CD14-positive monocyte (primary cell): ENCODE results near the gene CACNA2D2. TPM values are rescaled to one million over a fixed set of nuclear protein-coding genes. Genes with fewer than 3 reads are reported as not detected.

ENCODE experiments used
- DNase-seq, 3 donors: peaks; one replicate each; pipeline ENCODE4 v3.0.0-alpha.2; 2011 to 2022
- H2AFZ ChIP-seq: 2 replicates; pipeline ENCODE4 v1.6.0; 2012; ENCODE audit warnings: mild to moderate bottlenecking, low read depth, low read length, inconsistent platforms; ENCODE audit not compliant: insufficient read depth, poor library complexity, severe bottlenecking
- H3K27ac ChIP-seq, 2 donors: 1 replicate in 1 of 2; 2 replicates in 1 of 2; pipeline ENCODE4 v1.5.1; 2012 to 2013; ENCODE audit warnings: low read length in 2 of 2, control low read depth in 1 of 2, inconsistent platforms in 1 of 2, low read depth in 1 of 2, mild to moderate bottlenecking in 1 of 2
- H3K27me3 ChIP-seq, 2 donors: one replicate each; pipeline versions ENCODE4 v1.6.0 to v1.6.1; 2011 to 2013; ENCODE audit warnings: low read length in 2 of 2; ENCODE audit not compliant: control insufficient read depth in 2 of 2, insufficient read depth in 2 of 2
- H3K36me3 ChIP-seq, 2 donors: replicated peaks in 1 of 2; 1 replicate in 1 of 2; 2 replicates in 1 of 2; pipeline versions ENCODE4 v1.5.1 to v1.6.1; 2012 to 2013; ENCODE audit warnings: low read length in 2 of 2, control low read depth in 1 of 2, inconsistent platforms in 1 of 2, mild to moderate bottlenecking in 1 of 2; ENCODE audit not compliant: insufficient read depth in 2 of 2, control insufficient read depth in 1 of 2
- H3K4me1 ChIP-seq, 2 donors: 1 replicate in 1 of 2; 2 replicates in 1 of 2; pipeline versions ENCODE4 v1.5.1 to v1.6.1; 2012 to 2013; ENCODE audit warnings: low read length in 2 of 2, control low read depth in 1 of 2, inconsistent platforms in 1 of 2, mild to moderate bottlenecking in 1 of 2, moderate library complexity in 1 of 2; ENCODE audit not compliant: insufficient read depth in 2 of 2, control insufficient read depth in 1 of 2
- H3K4me2 ChIP-seq: replicated peaks from 2 replicates; pipeline ENCODE3; 2012; ENCODE audit warnings: low read length, moderate library complexity, mild to moderate bottlenecking; ENCODE audit not compliant: poor library complexity, severe bottlenecking; ENCODE audit errors: extremely low read depth
- H3K4me3 ChIP-seq, 3 experiments: fragments of 200-600 bp in 1 of 3; sonication (generic) in 1 of 3; replicated peaks in 1 of 3; 1 replicate in 2 of 3; 2 replicates in 1 of 3; pipeline ENCODE4 v1.5.1; 2011 to 2013; ENCODE audit warnings: low read length in 3 of 3, mild to moderate bottlenecking in 3 of 3, control low read depth in 2 of 3, low read depth in 2 of 3, inconsistent platforms in 1 of 3, moderate library complexity in 1 of 3
- H3K79me2 ChIP-seq: 2 replicates; pipeline ENCODE4 v1.6.0; 2012; ENCODE audit warnings: mild to moderate bottlenecking, control low read depth, inconsistent platforms, low read length, moderate library complexity; ENCODE audit not compliant: insufficient read depth
- H3K9ac ChIP-seq: 2 replicates; pipeline ENCODE4 v1.6.0; 2017; ENCODE audit warnings: low read length, mild to moderate bottlenecking; ENCODE audit not compliant: insufficient read depth, poor library complexity, severe bottlenecking
- H3K9me3 ChIP-seq, 2 donors: replicated peaks in 1 of 2; 1 replicate in 1 of 2; 2 replicates in 1 of 2; pipeline versions ENCODE4 v1.5.1 to v1.6.1; 2012 to 2013; ENCODE audit warnings: low read length in 2 of 2, control low read depth in 1 of 2; ENCODE audit not compliant: control insufficient read depth in 1 of 2, insufficient read depth in 1 of 2
- H4K20me1 ChIP-seq: 2 replicates; pipeline ENCODE4 v1.6.0; 2012; ENCODE audit warnings: mild to moderate bottlenecking, low read length, control low read depth, moderate library complexity; ENCODE audit not compliant: insufficient read depth
- H3K27ac Mint-ChIP-seq, 7 donors: one replicate each; pipeline ENCODE4 v1.8.0; 2020; ENCODE audit warnings: mild to moderate bottlenecking in 7 of 7, mixed read lengths in 7 of 7, moderate library complexity in 6 of 7, inconsistent platforms in 2 of 7
- H3K27me3 Mint-ChIP-seq, 3 donors: one replicate each; pipeline ENCODE4 v1.8.0; 2021 to 2022; ENCODE audit warnings: low read depth in 3 of 3, mild to moderate bottlenecking in 3 of 3, mixed read lengths in 3 of 3, moderate library complexity in 3 of 3, inconsistent platforms in 1 of 3
- H3K36me3 Mint-ChIP-seq, 2 donors: one replicate each; pipeline ENCODE4 v1.8.0; 2020; ENCODE audit warnings: mixed read lengths in 2 of 2, inconsistent platforms in 1 of 2, mild to moderate bottlenecking in 1 of 2
- H3K4me1 Mint-ChIP-seq: one replicate; pipeline ENCODE4 v1.8.0; 2020; ENCODE audit warnings: mild to moderate bottlenecking, mixed read lengths
- H3K4me3 Mint-ChIP-seq, 2 donors: one replicate each; pipeline ENCODE4 v1.8.0; 2020; ENCODE audit warnings: mild to moderate bottlenecking in 2 of 2, mixed read lengths in 2 of 2, moderate library complexity in 1 of 2
- H3K9me3 Mint-ChIP-seq, 7 donors: one replicate each; pipeline ENCODE4 v1.8.0; 2020 to 2022; ENCODE audit warnings: mixed read lengths in 7 of 7, mild to moderate bottlenecking in 6 of 7, moderate library complexity in 6 of 7, inconsistent platforms in 2 of 7
- WGBS: methylation state at CpG from one replicate; pipeline ENCODE4 v1.1.5; 2013; ENCODE audit warnings: missing lambda C conversion rate; ENCODE audit not compliant: insufficient coverage; 5-methylcytosine and 5-hydroxymethylcytosine counted together
- intact Hi-C, 2 donors: fragments of 100-400 bp; cut with micrococcal nuclease; formaldehyde crosslinking; loops; one replicate each; pipeline versions ENCODE4 v1.15.0 to v1.15.1; 2023
- polyA plus RNA-seq, 3 donors: library from polyadenylated mRNA; depleted of rRNA in 1 of 3; unstranded in 2 of 3; stranded (reverse) in 1 of 3; fragments of 300-500 nt in 2 of 3; fragments of >200 nt in 1 of 3; fragmentation: Illumina TruSeq in 2 of 3; gene quantifications; 1 replicate in 2 of 3; 2 replicates in 1 of 3; pipeline ENCODE4 v1.2.3, GENCODE V29; 2012 to 2021
- TF ChIP-seq, protein P1 (sequence below): fragments of 200-600 bp; IDR thresholded peaks from one replicate; pipeline ENCODE4 v1.8.0; 2022; ENCODE audit warnings: antibody characterized with exemption, mild to moderate bottlenecking

The CACNA2D2 gene
- polyA plus RNA-seq, 3 donors: 0.09 to 0.16 TPM; not detected in 1

DNA sequence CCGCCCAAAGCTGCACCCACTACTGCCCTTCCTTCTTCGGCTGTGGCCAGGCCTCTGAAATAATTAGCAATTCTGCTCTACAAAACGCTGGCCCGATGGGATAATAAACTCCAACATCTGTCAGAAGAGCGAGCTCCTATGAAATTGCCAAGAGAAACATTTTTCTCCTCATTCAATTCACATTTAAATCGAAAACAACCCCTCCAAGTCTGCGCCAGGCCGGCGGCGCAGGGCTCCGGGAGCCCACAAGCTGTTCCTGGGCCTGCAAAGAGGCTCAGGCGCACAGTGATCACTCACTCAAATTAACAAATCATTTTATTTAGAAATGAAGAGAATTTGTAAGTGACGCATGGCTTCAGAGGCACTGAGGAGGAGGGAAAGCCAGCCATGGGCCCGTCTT lies 88.8 kb downstream of the CACNA2D2 start:
- intact Hi-C loops: no loop called here
- Histone ChIP-seq H3K4me3 (no peak overlapping the region), H3K27me3 (no peaks in the 10 kb centered on the region), H3K9ac (no peak overlapping the region), H3K9me3 (no peaks in the 10 kb centered on the region), H3K79me2 (no peaks in the 10 kb centered on the region), H4K20me1 (no peaks in the 10 kb centered on the region), H3K36me3 (no peaks in the 10 kb centered on the region), H3K4me2 (no peak overlapping the region), H3K4me1 (peaks cover 8% of the 10 kb centered on the region in 2 donors), H2AFZ (no peak overlapping the region), H3K27ac (no peak overlapping the region)
- TF ChIP-seq, protein P1, sequence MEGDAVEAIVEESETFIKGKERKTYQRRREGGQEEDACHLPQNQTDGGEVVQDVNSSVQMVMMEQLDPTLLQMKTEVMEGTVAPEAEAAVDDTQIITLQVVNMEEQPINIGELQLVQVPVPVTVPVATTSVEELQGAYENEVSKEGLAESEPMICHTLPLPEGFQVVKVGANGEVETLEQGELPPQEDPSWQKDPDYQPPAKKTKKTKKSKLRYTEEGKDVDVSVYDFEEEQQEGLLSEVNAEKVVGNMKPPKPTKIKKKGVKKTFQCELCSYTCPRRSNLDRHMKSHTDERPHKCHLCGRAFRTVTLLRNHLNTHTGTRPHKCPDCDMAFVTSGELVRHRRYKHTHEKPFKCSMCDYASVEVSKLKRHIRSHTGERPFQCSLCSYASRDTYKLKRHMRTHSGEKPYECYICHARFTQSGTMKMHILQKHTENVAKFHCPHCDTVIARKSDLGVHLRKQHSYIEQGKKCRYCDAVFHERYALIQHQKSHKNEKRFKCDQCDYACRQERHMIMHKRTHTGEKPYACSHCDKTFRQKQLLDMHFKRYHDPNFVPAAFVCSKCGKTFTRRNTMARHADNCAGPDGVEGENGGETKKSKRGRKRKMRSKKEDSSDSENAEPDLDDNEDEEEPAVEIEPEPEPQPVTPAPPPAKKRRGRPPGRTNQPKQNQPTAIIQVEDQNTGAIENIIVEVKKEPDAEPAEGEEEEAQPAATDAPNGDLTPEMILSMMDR: no peak
- H3K4me1 Mint-ChIP-seq: peaks cover 18% of the 10 kb centered on the region
- 100% methylated on average over 3 of the region's 14 CpGs for WGBS
- DNase-seq: no peak
- H3K27me3 Mint-ChIP-seq: peaks cover 0 to 4% (median 1%) of the 10 kb centered on the region in 3 donors
- no peaks in the 10 kb centered on the region for H3K36me3 Mint-ChIP-seq
- peaks cover 0 to 5% (median 0%) of the 10 kb centered on the region in 7 donors for H3K9me3 Mint-ChIP-seq
- H3K4me3 Mint-ChIP-seq: no peak overlapping the region
- H3K27ac Mint-ChIP-seq: no peak overlapping the region

DNA sequence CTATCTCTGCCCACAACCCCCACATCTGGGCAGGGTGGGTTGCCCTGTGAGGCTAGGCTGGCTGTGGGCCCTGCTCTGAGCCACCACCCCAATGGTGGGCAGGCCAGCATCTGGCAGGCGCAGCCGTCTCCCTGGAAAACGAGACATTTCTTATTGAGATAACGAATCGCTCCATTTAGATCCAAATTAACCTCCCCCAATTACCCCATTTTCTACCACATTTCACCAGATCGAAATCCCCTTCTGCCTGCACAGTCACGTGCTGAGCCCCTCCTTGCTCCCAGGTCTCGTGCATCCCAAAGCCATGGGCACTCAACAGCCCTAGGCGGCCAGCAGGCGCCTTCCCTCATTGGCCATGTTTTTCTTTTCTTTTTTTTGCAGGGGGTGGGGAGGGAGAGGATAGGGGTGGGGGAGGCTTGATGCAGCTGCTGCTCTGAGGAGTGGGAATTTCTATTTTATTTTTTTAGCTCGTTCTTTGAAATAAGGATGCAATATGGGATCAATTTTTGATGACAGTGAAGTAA lies 91.1 kb downstream of the CACNA2D2 start:
- no peak for DNase-seq
- intact Hi-C loops: no loop called here
- Mint-ChIP-seq H3K27me3 (peaks cover 0 to 4% (median 1%) of the 10 kb centered on the region in 3 donors), H3K36me3 (no peaks in the 10 kb centered on the region), H3K4me1 (peaks cover 7% of the 10 kb centered on the region), H3K27ac (no peak overlapping the region), H3K9me3 (peaks cover 0 to 5% (median 0%) of the 10 kb centered on the region in 7 donors), H3K4me3 (no peak overlapping the region)
- TF ChIP-seq, protein P1: no peak
- Histone ChIP-seq H3K36me3 (no peaks in the 10 kb centered on the region), H3K27me3 (no peaks in the 10 kb centered on the region), H4K20me1 (no peaks in the 10 kb centered on the region), H3K79me2 (no peaks in the 10 kb centered on the region), H3K4me3 (no peak overlapping the region), H3K27ac (no peak overlapping the region), H3K4me1 (no peaks in the 10 kb centered on the region), H3K9me3 (no peaks in the 10 kb centered on the region), H3K4me2 (no peak overlapping the region), H3K9ac (no peak overlapping the region), H2AFZ (no peak overlapping the region)
- WGBS: 92% methylated on average over 11 of the region's 11 CpGs
